Ramos (cell line): ENCODE results near the gene DLGAP4.

Experiments used
- in situ Hi-C: fragments of 300-500 bp; cut with MboI; formaldehyde crosslinking; loops from one replicate; pipeline ENCODE4 v1.14.3; 2022; ENCODE audit warnings: low sequenced_read_pairs; ENCODE audit not compliant: unreplicated experiment

Gene DLGAP4

DNA sequence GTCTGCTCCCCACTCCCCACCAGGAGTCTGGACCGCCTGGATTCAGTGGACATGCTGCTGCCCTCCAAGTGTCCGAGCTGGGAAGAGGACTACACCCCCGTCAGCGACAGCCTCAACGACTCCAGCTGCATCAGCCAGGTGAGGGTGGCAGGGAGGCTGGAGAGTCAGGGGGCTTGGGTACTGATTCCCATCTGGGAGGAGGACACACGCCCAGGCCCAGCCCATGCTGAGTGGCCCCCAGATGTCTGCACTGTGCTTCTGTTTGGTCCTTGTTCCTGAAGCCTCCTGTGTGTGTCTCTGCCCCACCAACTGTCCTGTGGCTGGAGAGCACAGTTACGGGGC, 133.6 kb downstream of the DLGAP4 start:
- in situ Hi-C loops = loop anchor here (5.0 to 25.0 kb wide), 2 partner anchors 232 to 452 kb away; no protein-coding TSS in a partner anchor

DNA sequence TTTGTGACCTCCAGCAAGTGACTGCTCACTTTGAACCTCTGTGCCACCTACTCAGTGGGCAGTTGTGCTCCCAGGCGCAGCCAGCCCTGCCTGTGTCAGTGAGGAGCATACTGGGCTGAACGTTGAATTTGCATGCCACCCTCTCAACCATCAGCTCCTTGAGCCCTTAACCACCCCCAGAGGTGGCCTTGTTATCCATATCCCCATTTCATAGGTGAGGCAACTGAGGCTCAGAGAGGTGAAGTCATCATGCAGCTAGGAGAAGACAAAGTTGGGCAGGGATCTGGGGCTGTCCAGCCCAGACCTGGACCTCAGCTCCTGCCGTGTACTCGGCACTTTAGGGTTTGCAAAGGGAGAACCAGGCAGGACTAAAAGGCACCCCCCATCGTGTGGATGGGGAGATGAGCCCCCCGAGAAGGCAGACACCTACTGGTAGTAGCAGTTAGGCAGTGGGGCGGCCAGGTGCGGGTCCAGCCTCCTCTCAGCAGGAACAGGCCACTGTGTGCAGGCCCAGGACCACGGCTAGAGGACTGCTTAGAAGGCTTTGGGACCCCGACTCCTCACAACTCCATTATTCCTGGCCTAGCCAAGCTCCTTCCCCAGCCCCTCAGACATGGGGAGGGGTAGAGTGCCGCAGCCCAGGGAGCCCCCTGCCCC, 134.4 kb downstream of the DLGAP4 start:
- in situ Hi-C loops = loop anchor here (5.0 to 25.0 kb wide), 2 partner anchors 233 to 453 kb away; no protein-coding TSS in a partner anchor

DNA sequence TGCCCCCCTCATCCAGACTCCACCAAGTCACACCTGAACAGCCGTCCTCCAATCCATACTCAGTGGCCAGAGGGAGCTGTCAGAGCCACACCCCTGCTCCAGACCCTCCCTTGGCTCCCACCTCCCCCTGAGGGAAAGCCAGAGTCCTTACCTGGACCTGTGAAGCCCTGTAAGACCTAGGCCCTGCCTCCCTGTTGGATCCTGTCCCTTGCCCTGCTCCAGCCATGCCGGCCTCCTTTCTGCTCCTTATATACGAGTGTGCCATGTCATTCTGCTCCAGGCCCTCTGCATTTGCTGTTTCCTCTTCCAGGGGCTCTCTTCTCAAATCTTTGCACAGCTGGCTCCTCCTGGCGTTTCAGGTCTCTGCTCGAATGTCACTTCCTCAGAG, 134.9 kb downstream of the DLGAP4 start:
- in situ Hi-C loops = loop anchor here (5.0 to 25.0 kb wide), 2 partner anchors 234 to 454 kb away; no protein-coding TSS in a partner anchor

DNA sequence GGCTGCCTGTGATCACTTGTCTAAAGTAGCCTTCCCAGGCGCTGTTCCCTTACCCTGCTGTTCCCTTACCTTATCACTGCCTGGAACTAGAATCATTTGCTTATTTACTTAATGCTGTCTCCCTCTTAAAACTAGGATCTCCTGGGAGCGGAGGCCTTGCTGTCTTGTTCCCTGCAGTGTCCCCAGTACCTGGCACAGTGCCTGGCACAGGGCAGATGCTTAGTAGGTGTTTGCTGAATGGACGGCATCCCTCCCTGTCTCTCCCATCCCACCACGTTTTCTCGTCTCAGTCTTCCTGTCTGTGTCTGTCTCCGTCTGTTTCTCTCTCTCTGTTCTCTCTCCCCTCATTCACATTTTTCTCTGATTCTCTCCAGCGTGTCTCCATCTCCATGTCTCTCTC, 135.3 kb downstream of the DLGAP4 start:
- in situ Hi-C loops = loop anchor here (5.0 to 25.0 kb wide), 2 partner anchors 234 to 454 kb away; no protein-coding TSS in a partner anchor

DNA sequence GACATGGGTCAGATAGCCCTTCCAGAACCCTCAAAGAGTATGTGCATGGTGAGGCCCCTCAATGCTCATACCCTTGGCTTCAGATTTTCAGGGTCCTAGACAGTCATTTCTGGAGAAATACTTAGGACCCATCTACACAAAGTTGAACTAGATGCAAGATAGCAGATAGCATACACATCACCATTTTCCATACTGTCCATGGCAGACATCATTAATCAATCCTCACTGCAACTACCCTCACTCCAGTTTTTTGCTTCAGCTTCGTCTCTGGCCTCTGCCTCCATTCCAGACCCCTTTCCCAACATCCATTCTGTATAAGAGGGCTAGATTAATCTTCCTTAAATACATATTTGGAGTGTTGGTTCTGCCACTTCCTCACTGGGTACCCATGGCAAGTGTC, 139.7 kb downstream of the DLGAP4 start:
- in situ Hi-C loops = loop anchor here (25.0 kb wide), 1 partner anchor 459 kb away; no protein-coding TSS in a partner anchor

DNA sequence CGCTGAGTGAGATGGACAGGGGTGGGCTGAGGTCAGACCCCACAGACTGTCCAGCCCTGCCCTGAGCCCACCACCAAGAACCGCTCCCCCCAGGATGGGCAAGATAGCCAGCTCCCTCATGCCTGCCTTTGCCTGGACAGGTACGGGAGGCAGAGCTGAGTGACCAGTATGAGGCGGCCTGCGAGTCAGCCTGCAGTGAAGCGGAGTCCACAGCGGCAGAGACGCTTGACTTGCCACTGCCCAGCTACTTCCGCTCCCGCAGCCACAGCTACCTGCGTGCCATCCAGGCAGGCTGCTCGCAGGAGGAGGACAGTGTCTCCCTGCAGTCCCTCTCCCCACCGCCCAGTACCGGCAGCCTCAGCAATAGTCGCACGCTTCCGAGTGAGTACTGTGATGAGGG, 140.4 kb downstream of the DLGAP4 start:
- in situ Hi-C loops = loop anchor here (25.0 kb wide), 1 partner anchor 459 kb away; no protein-coding TSS in a partner anchor

DNA sequence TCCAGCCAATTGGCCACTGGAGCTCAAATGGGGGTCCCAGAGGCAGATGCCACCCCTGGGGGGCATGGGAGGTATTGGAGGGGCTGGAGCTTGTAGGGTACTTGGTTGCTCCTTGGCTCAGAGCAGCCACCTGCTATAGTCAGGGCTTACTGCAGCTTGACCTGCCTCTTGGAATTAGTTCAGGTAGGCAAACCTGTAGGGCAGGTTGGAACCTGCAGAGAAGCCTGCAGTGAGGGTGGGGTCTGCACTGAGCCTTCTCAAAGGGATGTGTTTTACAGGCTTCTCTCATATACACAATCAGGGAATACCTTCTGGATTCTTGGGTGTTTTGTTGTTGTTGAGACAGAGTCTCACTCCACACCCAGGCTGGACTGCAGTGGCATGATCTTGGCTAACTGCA, 141.0 kb downstream of the DLGAP4 start:
- in situ Hi-C loops = loop anchor here (25.0 kb wide), 1 partner anchor 460 kb away; no protein-coding TSS in a partner anchor

DNA sequence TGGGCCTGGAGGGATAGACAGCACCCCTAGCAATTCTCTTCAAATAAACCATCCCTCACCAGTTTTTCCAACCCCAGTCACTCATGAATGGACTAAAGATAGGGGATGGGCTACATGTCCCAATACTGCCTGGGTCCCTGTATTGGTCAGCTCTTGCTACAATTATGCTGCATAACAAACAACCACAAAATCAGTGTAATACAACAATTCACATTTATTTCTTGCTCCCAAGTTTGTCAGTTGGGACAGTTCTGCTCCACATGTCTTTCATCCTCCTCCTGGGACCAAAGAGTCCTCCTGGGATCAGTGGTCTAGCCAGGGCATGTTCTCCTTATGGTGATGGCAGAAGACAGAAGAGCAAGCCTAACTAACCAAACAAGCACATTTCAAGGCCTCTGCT, 143.5 kb downstream of the DLGAP4 start:
- in situ Hi-C loops = loop anchor here (25.0 kb wide), 1 partner anchor 462 kb away; no protein-coding TSS in a partner anchor

DNA sequence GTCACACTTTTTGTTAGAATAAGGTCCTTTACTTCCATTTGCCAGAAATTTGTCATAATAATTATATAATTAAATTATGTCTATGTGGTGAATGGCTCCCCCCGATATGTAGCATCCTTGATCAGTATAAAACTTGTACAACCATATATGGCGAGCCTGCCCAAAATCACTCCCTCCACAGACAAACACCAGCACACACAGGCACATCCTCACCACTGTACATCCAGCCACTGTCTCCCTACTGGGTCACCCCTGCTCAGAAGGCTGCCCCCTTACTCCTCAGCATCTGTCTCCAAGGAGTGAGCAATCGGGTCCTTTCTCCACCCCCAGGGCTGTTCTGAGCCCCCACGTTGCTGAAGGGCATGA, 148.2 kb downstream of the DLGAP4 start:
- in situ Hi-C loops = no loop called here

DNA sequence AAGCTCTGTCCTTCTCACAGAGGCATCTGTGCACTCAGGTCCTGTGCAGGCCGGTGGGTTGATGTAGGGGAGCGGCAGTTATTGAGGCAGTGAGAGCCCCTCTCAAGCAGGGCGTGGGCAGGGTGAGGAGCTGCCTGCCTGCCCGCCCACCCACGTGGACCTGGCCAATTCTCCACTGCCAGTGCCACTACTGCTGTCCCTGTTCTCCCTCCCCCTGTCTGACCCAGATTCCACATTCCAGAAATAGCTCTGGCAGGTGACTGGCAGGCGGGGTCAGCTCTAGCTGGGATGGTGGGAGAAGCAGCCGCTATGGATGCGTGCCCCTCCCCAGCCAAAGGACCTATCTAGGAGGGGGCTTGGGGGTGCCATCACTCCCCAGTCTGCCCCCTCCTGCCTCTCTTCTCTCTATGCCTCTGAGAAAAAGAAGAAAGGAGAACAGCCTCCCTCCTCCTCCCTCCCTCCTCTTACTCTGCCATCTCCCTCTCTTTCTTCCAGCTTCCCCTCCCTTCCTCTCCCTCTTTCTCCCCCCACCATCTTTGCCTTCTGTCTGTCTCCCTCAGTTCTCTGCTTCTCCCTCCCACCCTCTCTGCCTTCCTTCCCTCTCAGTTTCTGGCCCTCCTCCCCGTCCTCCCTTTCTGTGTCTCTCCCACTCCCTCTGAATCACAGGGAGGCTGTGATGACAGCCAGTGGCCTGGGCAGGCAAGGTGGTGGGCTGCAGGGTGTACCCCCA, 148.7 kb downstream of the DLGAP4 start:
- in situ Hi-C loops = no loop called here

DNA sequence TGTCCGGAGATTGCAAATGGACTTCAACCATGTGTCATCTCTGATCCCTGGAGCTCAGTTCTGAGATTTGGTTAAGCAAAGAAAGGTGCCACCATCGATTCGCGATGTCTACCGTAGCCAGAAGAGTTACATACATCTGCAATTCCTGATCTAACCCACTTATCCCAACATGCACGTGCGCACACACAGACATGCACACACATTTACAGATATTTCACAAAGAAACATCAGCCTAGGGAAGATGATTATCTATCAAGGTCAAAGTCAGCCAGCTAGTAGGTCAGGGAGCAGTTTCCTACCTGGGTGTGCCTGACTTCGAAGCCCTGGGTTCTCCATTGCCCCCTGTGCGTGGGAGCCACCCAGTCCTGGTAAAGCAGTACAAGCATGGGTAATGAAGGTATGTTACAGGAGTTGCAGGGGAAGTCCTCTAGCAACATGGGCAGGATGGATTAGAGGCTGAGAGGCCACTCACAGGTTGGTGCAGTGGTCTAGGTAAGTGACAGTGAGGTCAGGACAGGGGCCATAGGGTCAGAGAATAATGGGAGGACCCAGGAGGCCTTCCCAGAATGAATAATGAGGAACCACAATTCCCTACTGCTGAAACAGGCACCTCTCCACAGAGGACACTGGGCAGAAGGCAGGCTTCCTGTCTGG, 150.0 kb downstream of the DLGAP4 start:
- in situ Hi-C loops = no loop called here

DNA sequence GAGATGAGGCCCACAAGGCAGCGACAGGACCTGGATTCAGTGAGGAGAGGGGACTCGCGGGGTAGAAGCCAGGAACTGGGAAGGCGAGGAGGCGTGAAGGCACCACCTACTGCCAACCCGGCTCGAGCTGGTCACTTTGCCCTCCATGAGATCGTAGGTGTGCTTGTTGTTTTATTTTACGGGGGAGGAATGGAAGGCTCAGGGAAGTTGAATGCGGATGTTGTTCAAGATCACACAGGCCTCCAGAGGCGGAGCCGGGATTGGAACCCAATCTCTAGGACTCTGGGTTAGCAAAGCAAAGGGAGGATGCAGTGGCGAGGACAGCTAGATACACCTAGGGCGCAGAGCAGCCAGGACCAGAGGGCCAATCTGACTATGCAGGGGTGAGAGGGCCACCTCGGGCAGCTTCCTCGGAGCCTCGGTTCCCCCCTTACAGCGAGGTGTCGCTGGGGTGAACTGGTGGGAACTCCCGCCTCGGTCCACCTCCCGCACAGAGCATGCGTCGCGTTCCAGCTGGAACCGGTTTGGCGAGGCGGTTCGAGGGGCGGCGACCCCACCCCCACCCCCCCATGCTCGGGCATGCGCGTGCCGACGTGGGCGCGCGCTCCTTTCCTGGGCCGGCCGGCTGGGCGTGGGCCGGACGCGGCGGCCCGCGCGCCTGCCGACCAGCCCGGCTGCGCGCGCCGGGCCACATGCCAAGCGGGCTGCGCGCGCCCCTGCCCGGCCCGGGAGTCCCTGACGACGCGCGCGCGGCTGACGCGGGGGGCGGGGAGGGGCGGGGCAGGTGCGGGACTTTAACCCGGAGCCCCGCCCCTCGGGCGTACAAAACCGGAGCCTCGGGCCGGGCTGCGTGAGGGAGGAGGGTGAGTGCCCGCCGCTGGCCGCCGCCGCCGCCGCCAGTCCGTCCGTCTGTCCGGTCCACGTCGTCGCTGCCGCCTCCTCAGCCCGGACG, 154.8 kb downstream of the DLGAP4 start:
- in situ Hi-C loops = no loop called here

DNA sequence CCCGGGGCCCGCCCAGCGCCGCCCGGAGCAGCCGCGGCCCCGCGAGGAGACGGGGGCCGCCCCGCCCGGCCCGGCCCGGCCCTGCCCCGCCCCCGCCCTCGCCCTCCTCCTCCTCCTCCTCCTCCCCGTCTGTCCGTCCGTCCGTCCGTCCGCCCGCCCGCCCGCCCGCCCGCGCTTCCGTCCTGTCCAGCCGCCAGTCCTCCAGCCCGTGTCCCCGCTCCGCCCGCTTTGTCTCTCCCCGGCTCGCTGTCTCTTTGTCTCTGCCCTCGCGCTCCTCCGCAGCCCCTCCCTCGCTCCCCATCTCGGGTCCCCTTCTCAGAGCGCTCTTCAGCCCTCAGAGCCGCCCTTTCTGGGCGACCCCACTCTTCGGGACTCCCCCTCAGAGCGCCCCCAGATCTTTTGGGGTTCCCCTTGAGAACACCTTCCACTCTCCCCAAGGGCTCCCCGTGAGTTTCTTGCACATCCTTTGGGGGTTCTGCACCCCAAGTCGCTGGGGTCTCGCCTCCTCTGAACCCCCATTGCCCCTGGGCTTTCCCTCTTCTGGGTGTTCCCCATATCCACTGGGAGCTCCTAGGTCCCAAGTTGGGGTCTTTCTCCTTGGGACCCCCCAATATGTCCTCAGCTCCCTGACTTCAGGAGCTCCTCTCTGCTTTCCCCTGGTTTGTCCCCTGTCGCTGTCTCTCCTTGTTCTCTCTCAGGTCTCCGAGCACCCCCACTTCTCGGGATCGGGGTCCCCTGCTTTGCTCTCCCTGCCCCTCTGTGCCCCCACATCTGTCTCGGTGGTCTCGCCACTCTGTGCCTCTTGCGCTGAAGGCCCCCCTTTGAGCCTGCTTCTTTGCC, 155.7 kb downstream of the DLGAP4 start:
- in situ Hi-C loops = no loop called here

DNA sequence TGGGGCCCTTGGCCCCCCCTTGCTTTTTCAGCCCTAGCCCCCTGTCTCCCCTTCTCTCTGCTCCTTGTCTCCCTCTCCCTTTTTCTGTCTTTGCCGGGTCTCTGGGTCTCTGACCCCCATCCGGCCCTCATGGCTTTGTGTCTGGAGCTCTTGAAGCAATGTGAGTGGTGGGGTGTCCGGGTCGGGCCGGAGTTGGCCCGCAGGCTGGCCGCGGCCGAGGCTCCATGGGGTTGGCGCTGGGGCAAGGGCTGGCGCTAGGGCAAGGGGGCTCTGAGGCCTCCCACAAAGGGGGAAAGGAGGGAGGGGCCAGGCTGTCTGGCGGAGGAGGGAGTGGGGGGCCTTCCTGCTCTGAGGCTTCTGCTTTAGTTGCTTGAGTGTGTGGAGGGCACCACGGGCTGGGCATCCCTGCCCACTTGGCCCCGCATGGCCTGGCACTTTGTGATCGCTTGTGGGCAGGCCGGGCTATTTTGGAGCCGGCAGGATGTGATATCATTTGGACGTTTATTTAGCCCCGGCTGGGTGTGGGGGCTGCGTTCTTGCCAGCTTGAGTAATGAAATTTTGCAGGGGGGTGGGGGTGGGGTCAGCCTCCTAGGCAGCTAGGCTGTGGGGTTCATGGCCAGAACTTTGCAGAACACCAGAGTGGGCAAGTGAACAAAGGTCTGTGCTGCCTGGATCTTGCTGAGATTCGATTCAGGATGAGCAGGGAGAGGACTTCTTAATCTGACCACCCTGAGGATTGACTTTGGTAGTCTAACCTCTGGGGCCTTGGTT, 156.5 kb downstream of the DLGAP4 start:
- in situ Hi-C loops = no loop called here

DNA sequence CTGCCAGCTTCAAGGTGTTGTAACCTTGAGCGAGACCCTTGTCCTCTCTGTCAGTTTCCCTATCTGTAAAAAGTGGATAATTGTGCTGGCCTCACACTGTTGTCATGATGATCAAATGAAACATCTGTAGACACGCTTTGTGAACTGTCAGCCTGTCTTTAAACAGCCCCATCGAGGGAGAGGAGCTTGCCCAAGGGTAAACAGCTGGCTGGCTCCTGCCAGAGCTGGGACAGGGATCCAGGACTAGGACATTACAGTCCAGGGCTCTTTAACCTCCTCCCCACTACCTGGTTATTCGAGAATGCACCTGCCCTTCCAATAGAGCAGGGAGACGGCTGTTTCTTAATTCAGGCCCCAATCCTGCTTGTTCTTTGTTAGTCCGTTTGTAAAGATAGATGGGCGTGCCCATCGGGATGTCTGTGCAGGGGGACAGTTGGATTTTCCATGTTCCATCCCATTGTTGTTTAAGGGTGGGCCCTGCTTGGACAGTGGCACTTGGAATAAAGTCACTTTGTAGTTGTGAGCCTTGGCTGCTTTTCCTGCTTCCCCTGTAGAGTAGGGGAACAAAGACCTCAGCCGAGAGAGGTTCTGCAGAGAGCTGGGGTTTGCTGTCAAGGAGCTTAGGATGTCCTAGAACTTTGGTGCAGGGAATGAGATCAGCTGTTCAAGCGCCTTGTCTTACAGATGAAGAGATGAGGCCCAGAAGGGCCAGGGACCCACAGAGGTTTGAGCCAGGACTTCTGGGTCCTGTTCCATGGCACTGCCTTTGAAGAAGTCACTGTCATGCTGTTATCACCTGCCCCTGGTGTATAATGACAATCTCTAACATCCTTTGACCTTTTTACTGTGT, 157.3 kb downstream of the DLGAP4 start:
- in situ Hi-C loops = no loop called here

DNA sequence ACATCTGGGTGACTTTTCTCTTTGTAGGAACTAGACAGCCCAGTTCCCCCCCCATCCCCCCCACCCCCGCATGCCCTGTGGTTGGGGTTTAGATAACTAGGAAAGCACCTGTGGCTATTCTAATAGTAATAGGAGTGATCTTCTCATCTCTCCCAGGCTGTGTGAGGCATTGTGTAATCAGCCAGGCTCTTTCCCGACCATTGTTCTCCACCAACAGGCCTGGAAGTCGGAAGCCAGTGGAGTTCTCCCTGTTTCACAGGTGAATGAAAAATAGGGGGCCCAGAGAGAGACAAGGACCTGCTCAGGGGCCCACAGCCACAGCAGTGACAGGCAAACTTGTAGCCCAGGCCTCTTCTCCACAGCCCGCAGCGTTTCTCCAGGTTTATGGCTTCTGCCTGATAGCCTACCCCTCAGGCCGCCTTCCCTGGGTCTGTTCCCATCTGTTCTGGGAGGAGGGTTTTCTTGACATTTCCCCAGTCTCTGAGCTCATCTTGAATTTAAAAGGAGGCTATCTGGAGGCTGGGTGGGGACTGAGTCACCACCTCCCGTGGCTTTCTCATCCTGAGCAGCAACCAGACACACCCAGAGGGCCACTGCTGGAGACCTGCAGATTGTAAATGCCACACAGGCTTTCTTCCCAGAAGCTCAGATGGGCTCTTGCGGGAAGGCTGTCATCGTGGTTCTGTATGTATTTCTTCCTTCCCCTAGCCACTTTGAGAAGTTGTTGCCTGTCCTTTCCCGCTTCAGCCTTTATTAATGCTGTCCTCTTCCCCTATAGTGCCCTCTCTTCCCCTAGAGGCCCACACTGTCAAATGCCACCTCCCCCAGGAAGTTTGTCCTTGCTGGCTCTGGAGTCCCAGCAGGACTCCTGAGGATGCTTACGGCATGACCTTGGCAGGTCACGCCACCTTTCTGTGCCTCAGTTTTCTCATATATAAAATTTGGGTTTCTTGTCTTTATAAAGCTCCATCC, 159.3 kb downstream of the DLGAP4 start:
- in situ Hi-C loops = no loop called here
